ENCODE results near the gene KTN1.

DNA sequence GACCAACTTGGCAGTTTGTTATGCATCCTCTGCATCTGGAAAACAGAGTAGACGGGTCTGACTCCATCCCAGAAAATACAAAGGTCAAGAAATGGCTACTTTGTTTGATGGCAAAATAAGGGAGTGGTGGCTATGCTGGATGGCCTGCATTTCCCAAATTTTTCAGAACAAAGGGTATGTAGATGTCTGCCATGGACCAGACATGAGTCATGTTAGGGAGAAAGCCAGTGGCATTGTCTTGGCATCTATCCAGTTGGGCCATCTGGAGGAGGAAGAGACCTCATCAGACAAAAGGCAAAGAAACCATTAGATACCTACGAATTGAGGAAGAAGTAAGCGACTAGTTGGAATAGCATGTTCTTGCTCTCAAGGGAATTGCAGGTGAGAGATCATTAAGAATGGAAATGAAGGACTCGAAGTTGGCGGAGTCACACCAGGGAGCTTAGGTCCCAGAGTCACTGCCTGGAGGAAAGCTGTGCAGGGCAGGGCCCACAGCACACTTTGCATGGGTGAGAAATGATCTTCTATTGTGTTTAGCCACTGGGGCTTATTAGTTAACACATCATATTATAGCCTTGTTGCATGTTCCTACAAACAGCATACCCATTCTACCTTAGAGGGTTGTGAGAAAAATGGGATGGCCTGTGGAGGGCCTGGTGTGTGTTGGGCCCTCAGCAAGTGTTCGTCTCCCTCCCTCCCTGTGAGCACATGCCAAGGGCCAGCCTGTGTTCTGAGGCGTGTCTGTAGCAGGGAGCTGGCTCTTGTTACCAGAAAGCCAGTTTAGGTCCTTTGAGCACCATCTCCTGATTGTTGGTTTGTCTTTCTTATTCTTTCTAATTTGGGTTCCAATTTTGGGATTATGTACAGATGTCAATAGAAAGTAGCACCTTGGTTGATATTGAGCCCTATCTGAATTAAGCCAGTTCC, 119.4 kb downstream of the KTN1 start:
- TF ChIP-seq, protein P1, sequence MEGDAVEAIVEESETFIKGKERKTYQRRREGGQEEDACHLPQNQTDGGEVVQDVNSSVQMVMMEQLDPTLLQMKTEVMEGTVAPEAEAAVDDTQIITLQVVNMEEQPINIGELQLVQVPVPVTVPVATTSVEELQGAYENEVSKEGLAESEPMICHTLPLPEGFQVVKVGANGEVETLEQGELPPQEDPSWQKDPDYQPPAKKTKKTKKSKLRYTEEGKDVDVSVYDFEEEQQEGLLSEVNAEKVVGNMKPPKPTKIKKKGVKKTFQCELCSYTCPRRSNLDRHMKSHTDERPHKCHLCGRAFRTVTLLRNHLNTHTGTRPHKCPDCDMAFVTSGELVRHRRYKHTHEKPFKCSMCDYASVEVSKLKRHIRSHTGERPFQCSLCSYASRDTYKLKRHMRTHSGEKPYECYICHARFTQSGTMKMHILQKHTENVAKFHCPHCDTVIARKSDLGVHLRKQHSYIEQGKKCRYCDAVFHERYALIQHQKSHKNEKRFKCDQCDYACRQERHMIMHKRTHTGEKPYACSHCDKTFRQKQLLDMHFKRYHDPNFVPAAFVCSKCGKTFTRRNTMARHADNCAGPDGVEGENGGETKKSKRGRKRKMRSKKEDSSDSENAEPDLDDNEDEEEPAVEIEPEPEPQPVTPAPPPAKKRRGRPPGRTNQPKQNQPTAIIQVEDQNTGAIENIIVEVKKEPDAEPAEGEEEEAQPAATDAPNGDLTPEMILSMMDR (IDR thresholded peaks at IDR 0.05): no peak
- no peak for TF ChIP-seq POLR2A (IDR thresholded peaks at IDR 0.05)

Data from ovary (tissue), 3 donors.